PC-3 (cell line): Measurements from ENCODE around the gene NAP1L1. TPM values are rescaled to one million over a fixed set of nuclear protein-coding genes. Genes with fewer than 3 reads are reported as not detected.

Experiments
- ATAC-seq: fragments of 200-7000 bp; cut with Tn5 transposase; 2 replicates; pipeline ENCODE4 v1.9.1; 2020; ENCODE audit warnings: mild to moderate bottlenecking, moderate library complexity
- BruUV-seq: library from RNA; stranded (reverse); fragments of 400-500 nt; replicated peaks from 2 replicates; lab custom pipeline; 2021; lab: Mats Ljungman, UMichigan
- CTCF ChIA-PET: fragments of 300-600 bp; sonication (Branson Sonifier 250); formaldehyde crosslinking; loops from one replicate; lab custom pipeline; 2022; ENCODE audit warnings: antibody characterized with exemption; lab: Charles Lee
- POLR2A ChIA-PET: fragments of 300-600 bp; sonication (Branson Sonifier 250); formaldehyde crosslinking; loops from one replicate; lab custom pipeline; 2022; ENCODE audit warnings: antibody characterized with exemption; ENCODE audit not compliant: unreplicated experiment; lab: Charles Lee
- DNase-seq: peaks from one replicate; pipeline ENCODE4 v3.0.0-alpha.2; 2015
- H2AFZ ChIP-seq: fragments of 300-600 bp; sonication (generic); 2 replicates; pipeline ENCODE4 v1.6.0; 2016; ENCODE audit warnings: antibody characterized with exemption, low read length
- H3F3A ChIP-seq: fragments of 300-600 bp; sonication (generic); one replicate; pipeline ENCODE4 v1.6.0; 2017; ENCODE audit warnings: antibody characterized with exemption, low read length, control low read depth, mild to moderate bottlenecking; ENCODE audit not compliant: unreplicated experiment
- H3K27ac ChIP-seq: fragments of 300-600 bp; sonication (generic); 2 replicates; pipeline ENCODE4 v1.5.1; 2016; ENCODE audit warnings: mild to moderate bottlenecking, low read length
- H3K27me3 ChIP-seq: fragments of 300-600 bp; sonication (generic); 2 replicates; pipeline ENCODE4 v1.6.1; 2016; ENCODE audit warnings: low read length, mixed read lengths
- H3K36me3 ChIP-seq: fragments of 300-600 bp; sonication (generic); 2 replicates; pipeline ENCODE4 v1.6.1; 2016; ENCODE audit warnings: low read depth, mixed run types, low read length, mixed read lengths
- H3K4me1 ChIP-seq: fragments of 300-600 bp; sonication (generic); 2 replicates; pipeline ENCODE4 v1.5.1; 2016; ENCODE audit warnings: low read length; ENCODE audit not compliant: insufficient read depth
- H3K4me2 ChIP-seq: fragments of 300-600 bp; sonication (generic); 2 replicates; pipeline ENCODE4 v1.6.0; 2016; ENCODE audit warnings: low read length
- H3K4me3 ChIP-seq: fragments of 300-600 bp; sonication (generic); 2 replicates; pipeline ENCODE4 v1.5.1; 2016; ENCODE audit warnings: mild to moderate bottlenecking, low read length, mixed read lengths
- H3K79me2 ChIP-seq: fragments of 300-600 bp; sonication (generic); 2 replicates; pipeline ENCODE4 v1.6.1; 2017; ENCODE audit warnings: low read length, mixed read lengths
- H3K9ac ChIP-seq: fragments of 300-600 bp; sonication (generic); 2 replicates; pipeline ENCODE4 v1.6.0; 2016; ENCODE audit warnings: mild to moderate bottlenecking, low read length
- H3K9me2 ChIP-seq: fragments of 300-600 bp; sonication (generic); replicated peaks from 2 replicates; pipeline ENCODE4 v1.6.1; 2016; ENCODE audit warnings: mixed run types, low read length, mixed read lengths
- H3K9me3 ChIP-seq: fragments of 300-600 bp; sonication (generic); 2 replicates; pipeline ENCODE4 v1.6.1; 2016; ENCODE audit warnings: low read length, mixed read lengths
- H4K20me1 ChIP-seq: fragments of 300-600 bp; sonication (generic); 2 replicates; pipeline ENCODE4 v1.6.1; 2016; ENCODE audit warnings: low read length, mixed read lengths
- EZH2 ChIP-seq: fragments of 300-600 bp; sonication (generic); IDR thresholded peaks from one replicate; pipeline ENCODE4 v1.6.1; 2017; ENCODE audit warnings: antibody characterized with exemption, mild to moderate bottlenecking, low read length; ENCODE audit not compliant: unreplicated experiment
- EZH2phosphoT487 ChIP-seq: fragments of 300-600 bp; sonication (generic); IDR thresholded peaks from 2 replicates; pipeline ENCODE4 v1.6.1; 2018; ENCODE audit warnings: mild to moderate bottlenecking, antibody characterized with exemption, low read length, borderline replicate concordance
- intact Hi-C: fragments of 100-400 bp; cut with micrococcal nuclease; formaldehyde crosslinking; loops from 2 replicates; pipeline ENCODE4 v1.9.0; 2023
- total RNA-seq: library from RNA; depleted of rRNA; stranded (reverse); fragments of >200 nt; gene quantifications from 2 replicates; pipeline ENCODE4 v1.2.3, GENCODE V29; 2014
- TF ChIP-seq, protein P1 (sequence below): fragments of 300-600 bp; sonication (generic); conservative IDR thresholded peaks from 2 replicates; pipeline ENCODE4 v1.5.1; 2017; ENCODE audit warnings: antibody characterized with exemption, low read depth, mild to moderate bottlenecking, low read length

Gene NAP1L1
- total RNA-seq, 1 experiment from 2014 or later, result 200 TPM

DNA sequence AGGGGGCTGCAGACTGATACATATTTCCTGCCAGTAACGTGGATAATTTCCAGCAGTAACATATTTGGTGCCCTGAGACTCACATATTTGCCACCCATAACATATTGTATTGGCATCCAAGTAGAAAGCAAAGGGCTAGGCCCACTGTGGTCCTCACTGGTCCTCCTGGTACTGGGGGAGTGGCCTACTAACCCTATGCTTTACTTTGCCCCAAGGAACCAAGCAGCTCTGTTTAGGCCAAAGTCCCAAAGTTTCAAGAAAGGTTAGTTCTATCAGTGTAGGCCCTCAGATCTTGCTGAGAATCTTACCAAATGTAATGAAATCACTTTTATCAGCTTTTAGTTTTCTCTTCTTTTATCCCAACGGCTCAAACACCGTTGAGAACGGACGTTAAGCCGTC lies 35.4 kb upstream of the NAP1L1 start:
- H3K27ac ChIP-seq, result no peak overlapping the region
- ChIA-PET CTCF (no interaction called here), POLR2A (interaction anchor here (0.6 kb wide), 1 partner anchor 180 kb away, joined by 3 read pairs; no protein-coding TSS in a partner anchor)
- intact Hi-C loops, result no loop called here
- no peak for TF ChIP-seq EZH2
- TF ChIP-seq, protein P1, sequence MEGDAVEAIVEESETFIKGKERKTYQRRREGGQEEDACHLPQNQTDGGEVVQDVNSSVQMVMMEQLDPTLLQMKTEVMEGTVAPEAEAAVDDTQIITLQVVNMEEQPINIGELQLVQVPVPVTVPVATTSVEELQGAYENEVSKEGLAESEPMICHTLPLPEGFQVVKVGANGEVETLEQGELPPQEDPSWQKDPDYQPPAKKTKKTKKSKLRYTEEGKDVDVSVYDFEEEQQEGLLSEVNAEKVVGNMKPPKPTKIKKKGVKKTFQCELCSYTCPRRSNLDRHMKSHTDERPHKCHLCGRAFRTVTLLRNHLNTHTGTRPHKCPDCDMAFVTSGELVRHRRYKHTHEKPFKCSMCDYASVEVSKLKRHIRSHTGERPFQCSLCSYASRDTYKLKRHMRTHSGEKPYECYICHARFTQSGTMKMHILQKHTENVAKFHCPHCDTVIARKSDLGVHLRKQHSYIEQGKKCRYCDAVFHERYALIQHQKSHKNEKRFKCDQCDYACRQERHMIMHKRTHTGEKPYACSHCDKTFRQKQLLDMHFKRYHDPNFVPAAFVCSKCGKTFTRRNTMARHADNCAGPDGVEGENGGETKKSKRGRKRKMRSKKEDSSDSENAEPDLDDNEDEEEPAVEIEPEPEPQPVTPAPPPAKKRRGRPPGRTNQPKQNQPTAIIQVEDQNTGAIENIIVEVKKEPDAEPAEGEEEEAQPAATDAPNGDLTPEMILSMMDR, result no peak
- TF ChIP-seq EZH2phosphoT487, result no peak
- H3K9me2 ChIP-seq, result no peaks in the 10 kb centered on the region
- H3K4me1 ChIP-seq, result peaks cover 16% of the 10 kb centered on the region
- ATAC-seq (no peak), DNase-seq (no peak)
- H3K4me2 ChIP-seq, result no peak overlapping the region
- H3K36me3 ChIP-seq, result no peaks in the 10 kb centered on the region
- H4K20me1 ChIP-seq, result no peaks in the 10 kb centered on the region
- BruUV-seq, result no TSS peak
- no peaks in the 10 kb centered on the region for H3K79me2 ChIP-seq
- H3K4me3 ChIP-seq, result no peak overlapping the region
- H3K9me3 ChIP-seq, result no peaks in the 10 kb centered on the region
- no peak overlapping the region for H2AFZ ChIP-seq
- no peaks in the 10 kb centered on the region for H3F3A ChIP-seq
- no peak overlapping the region for H3K9ac ChIP-seq
- H3K27me3 ChIP-seq, result no peaks in the 10 kb centered on the region

DNA sequence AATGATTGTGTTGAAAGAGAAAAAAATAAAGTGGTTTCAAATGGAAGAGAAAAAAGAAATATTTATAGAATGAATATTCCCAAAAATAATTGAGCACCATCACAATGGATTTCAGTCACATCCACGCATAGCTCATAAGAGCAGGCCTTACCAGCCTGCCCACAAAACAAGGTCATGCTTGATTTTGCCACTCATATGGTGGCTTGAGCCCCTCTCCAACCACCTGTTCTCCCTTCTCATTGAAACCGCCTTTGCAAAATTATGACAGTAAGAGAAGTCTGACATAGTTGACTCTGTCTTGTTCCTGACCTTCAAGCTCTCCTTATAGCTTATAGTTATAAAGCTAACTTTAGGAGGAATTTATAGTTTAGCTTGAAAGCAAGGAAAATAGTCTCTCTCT lies 33.3 kb upstream of the NAP1L1 start:
- TF ChIP-seq EZH2phosphoT487, result no peak
- TF ChIP-seq, protein P1, result no peak
- TF ChIP-seq EZH2, result no peak
- ChIA-PET POLR2A (interaction anchor here (0.7 kb wide), 1 partner anchor 417 kb away, joined by 3 read pairs; no protein-coding TSS in a partner anchor), CTCF (no interaction called here)
- Histone ChIP-seq H3K79me2 (no peaks in the 10 kb centered on the region), H3K4me2 (no peak overlapping the region), H2AFZ (no peak overlapping the region), H3K9me2 (no peaks in the 10 kb centered on the region), H3K4me1 (no peaks in the 10 kb centered on the region), H3K4me3 (no peak overlapping the region), H4K20me1 (no peaks in the 10 kb centered on the region), H3F3A (no peaks in the 10 kb centered on the region), H3K27me3 (no peaks in the 10 kb centered on the region), H3K9ac (no peak overlapping the region), H3K27ac (no peak overlapping the region), H3K9me3 (no peaks in the 10 kb centered on the region), H3K36me3 (no peaks in the 10 kb centered on the region)
- no peak for DNase-seq
- intact Hi-C loops, result no loop called here
- no TSS peak for BruUV-seq
- ATAC-seq, result no peak

DNA sequence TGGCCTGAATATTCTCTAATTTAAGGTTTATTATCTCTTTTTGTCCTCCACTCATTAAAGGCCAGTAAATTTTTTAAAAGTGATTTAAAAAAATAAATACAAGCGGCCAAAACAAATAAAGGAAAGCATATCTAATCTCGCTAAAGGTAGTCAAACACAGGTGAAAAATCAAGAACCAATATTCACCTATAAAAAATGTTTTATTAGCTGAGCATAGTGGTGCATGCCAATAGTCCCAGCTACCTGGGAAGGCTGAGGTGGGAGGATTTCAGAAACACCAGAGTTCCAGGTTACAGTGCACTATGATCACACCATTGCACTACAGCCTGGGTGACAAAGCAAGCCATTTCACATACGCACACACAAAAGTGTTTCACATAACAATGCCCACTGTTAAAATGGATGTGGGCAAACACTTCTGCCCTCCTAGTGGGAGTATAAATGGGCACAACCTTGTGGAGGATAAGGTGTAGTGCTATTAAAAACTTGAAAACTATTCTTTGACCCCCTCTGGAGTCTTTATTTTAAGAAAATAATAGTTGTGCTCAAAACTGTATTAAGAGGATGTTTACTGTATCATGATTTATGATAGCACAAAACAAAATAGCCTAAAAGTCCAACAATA lies 32.7 kb upstream of the NAP1L1 start:
- Histone ChIP-seq H3K4me3 (no peak overlapping the region), H4K20me1 (no peaks in the 10 kb centered on the region), H3K4me2 (no peak overlapping the region), H3F3A (no peaks in the 10 kb centered on the region), H3K36me3 (no peaks in the 10 kb centered on the region), H3K9ac (no peak overlapping the region), H2AFZ (no peak overlapping the region), H3K4me1 (no peaks in the 10 kb centered on the region), H3K9me2 (no peaks in the 10 kb centered on the region), H3K27ac (no peak overlapping the region), H3K79me2 (no peaks in the 10 kb centered on the region), H3K27me3 (no peaks in the 10 kb centered on the region), H3K9me3 (no peaks in the 10 kb centered on the region)
- BruUV-seq, result no TSS peak
- ATAC-seq (no peak), DNase-seq (no peak)
- intact Hi-C loops, result no loop called here
- TF ChIP-seq EZH2, result no peak
- no peak for TF ChIP-seq EZH2phosphoT487
- TF ChIP-seq, protein P1, result peak; percentile 25; the same call in 1 of the 2 replicates
- ChIA-PET CTCF (no interaction called here), POLR2A (no interaction called here)
